Skeletal muscle cell (primary cell): ENCODE measurements around the gene TAF11L8.
"Not testable (repeated sequence)": the region's sequence is repeated elsewhere in the genome, so short reads cannot be mapped to it uniquely, and the experiment has no call there.

Experiments
- DNase-seq: peaks from one replicate; pipeline ENCODE4 v3.0.0-alpha.2; 2010; ENCODE audit warnings: low read depth
- H3K4me3 ChIP-seq: 2 replicates; pipeline ENCODE4 v1.5.1; 2011; ENCODE audit warnings: low read depth, mild to moderate bottlenecking, control low read depth, low read length, moderate library complexity

The TAF11L8 gene

DNA sequence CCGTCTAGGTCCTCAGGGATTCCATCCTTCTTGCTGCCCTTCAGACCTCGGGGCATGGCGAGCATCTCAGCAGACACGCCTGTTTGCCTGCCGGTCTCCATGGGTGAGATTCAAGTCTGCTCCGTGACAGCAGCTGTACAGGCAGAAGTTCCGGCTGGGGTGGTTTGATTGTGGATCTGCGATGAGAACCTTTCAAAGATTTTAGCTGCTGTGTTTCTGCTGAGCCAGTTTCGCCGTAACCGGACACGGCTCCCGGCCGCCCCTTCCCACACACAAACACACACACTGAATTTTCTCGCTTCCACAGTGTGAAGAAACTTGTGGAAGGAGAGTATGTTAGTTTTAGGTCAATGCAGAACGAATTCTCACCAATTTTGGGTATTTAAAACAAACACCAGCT, at the start of gene TAF11L8:
Gene TAF11L8, minus strand, starts transcription at position 101 of the 400 bp plus-strand sequence.
- not testable (repeated sequence) for DNase-seq, H3K4me3 ChIP-seq

DNA sequence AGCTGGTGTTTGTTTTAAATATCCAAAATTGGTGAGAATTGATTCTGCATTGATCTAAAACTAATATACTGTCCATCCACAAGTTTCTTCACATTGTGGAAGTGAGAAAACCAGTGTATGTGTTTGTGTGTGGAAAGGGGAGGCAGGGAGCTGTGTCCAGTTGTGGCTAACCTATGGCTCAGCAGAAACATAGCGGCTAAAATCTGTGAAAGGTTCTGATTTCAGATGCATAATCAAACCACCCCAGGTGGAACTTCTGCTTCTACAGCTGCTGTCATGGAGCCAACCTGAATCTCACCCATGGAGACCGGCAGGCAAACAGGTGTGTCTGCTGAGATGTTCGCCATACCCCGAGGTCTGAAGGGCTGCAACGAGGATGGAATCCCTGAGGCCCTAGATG, 43.4 kb upstream of the TAF11L8 start, which contains the start of gene TAF11L14:
Gene TAF11L14, plus strand, starts transcription at position 301 of the 400 bp plus-strand sequence.
- no peak for DNase-seq

DNA sequence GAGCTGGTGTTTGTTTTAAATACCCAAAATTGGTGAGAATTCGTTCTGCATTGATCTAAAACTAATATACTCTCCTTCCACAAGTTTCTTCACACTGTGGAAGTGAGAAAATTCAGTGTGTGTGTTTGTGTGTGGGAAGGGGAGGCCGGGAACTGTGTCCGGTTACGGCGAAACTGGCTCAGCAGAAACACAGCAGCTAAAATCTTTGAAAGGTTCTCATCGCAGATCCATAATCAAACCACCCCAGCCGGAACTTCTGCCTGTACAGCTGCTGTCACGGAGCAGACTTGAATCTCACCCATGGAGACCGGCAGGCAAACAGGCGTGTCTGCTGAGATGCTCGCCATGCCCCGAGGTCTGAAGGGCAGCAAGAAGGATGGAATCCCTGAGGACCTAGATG, 41.0 kb upstream of the TAF11L8 start, which contains the start of gene TAF11L13:
Gene TAF11L13, plus strand, starts transcription at position 301 of the 400 bp plus-strand sequence.
- not testable (repeated sequence) for H3K4me3 ChIP-seq, DNase-seq

More for the DNA sequence above, 43.4 kb upstream of the TAF11L8 start, which contains the start of gene TAF11L14:
- no peak within 1 kb of the TSS for H3K4me3 ChIP-seq

DNA sequence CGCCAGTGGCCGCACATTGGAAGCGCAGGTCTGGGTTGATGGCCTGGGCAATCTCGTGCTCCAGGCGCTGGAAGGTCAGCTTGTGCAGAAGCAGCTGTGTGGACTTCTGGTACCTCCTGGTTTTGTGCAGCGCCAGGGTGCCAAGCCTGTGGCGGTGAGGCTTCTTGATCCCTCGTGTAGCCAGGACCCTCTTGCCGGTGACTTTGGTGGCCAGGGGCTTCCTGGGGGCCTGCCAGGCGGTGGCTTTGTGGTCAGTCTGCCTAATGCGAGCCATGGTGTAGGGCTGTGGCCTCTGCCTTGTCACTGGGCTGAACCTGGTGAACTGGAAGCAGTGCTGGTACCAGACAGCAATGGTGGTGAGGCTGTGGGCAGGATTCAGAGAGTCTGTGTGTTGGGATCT, 34.9 kb upstream of the TAF11L8 start:
- DNase-seq: no peak
- H3K4me3 ChIP-seq: no peak overlapping the region

DNA sequence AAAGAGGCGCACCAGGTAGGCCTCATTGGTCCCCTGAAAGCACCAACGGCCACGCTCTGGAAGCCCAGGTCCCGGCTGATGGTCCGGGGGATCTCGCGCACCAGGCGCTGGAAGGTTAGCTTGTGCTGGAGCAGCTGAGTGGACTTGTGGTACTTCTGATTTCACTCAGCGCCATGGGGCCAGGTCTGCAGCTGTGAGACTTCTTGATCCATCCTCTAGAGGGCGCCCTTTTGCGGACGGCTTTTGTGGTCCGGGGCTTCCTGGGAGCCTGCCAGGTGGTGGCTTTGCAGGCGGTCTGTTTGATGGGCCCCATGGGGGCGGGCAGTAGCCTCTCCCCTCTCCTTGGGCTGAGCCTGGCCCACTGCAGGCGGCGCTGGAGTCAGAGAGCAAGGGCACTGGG, 29.9 kb upstream of the TAF11L8 start:
- DNase-seq: no peak
- H3K4me3 ChIP-seq: no peak overlapping the region

DNA sequence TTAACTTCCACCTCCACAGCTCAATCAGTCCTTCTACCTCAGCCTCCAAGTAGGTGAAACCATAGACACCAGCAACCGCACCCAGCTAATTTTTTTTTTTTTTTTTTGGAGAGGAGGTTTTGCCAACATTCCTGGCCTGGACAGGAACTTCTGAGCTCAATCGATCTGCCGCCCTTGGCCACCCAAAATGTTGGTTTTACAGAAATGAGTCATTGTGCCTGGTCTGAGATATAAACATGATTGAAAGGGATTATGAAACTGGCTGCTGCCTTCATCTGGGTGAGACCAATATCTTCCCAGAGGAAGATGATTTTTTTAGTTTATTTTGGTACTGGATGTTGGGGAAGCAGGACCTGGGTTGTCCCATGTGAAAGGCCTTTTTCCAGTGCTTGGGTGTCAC, 28.6 kb upstream of the TAF11L8 start:
- H3K4me3 ChIP-seq: no peak overlapping the region
- no peak for DNase-seq

DNA sequence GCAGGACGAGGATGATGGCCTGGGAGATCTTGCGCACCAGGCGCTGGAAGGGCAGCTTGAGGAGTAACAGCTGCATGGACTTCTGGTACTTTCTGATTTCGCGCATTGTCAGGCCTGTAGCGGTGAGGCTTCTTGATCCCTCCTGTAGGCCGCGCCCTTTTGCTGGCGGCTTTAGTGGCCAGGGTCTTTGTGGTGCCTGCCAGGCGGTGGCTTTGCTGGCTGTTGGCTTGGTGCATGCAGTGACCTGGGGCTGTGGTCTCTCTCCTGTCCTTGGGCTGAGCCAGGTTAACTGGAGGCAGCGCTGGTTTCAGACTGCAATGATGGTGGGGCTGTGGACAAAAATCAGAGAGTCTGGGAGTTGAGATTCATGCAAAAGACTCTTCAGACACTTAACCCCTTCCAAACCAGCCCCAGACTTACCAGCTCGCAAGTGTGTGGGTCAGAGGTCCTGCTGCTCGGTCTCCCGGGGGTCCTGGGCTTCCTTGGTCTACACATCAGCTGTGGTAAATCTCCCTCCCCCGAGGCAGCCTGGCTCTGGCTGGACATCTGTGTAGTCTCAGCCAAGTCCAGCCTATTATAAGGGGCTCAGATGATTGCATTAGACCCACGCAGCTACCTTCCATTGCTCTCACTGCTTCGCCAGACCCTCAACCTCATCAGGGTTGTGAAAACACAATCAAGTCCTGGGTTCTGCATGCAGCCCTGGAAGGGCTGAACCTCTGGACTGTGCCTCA, 24.3 kb upstream of the TAF11L8 start:
- no peak for DNase-seq
- H3K4me3 ChIP-seq: no peak overlapping the region

DNA sequence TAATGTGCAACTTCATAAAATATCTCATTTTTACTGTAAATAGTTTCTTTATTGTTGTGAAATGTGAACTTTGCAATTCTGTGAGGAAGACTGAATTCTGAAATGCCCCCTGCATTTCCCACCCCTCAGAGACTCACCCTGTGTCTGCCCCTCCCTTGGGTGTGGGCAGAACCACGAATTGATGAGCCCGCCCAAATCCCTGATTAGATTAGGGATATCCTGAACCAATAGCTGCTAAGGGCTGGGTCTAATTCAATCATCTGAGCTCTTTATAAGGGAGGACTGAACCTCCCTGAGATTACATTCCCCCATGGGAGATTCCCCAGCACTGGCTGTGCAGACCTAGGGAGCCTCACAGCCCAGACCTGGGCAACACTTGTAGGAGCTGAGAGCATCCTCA, 19.3 kb upstream of the TAF11L8 start, which contains the start of gene TAF11L12:
Gene TAF11L12, plus strand, starts transcription at position 301 of the 400 bp plus-strand sequence.
- not testable (repeated sequence) for DNase-seq, H3K4me3 ChIP-seq

DNA sequence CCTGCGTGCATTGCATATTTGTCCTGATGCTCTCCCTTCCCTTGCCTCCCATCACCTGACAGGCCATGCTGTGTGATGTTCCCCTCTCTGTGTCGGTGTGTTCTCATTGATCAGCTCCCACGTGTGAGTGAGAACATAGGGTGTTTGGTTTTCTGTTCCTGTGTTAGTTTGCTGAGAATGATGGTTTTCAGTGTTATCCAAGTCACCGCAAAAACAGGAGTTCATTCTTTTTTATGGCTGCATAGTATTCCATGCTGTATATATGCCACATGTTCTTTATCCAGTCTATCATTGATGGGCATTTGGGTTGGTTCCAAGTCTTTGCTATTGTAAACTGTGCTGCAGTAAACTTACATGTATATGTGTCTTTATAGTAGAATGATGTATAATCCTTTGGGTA, 16.7 kb upstream of the TAF11L8 start:
- DNase-seq, H3K4me3 ChIP-seq: not testable (repeated sequence)

DNA sequence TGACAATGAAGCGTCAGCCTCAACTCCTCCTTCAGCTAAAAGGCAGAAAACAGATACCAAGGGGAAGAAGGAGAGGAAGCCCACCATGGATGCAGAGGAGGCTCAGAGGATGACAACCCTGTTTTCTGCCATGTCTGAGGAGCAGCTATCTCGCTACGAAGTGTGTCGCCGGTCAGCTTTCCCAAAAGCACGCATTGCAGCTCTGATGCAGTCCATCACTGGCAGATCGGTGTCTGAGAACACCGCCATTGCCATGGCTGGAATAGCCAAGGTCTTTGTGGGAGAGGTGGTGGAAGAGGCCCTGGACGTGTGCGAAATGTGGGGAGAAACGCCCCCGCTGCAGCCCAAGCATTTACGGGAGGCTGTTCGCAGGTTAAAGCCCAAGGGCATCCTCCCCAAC, 14.2 kb upstream of the TAF11L8 start:
- no peak overlapping the region for H3K4me3 ChIP-seq
- DNase-seq: no peak

DNA sequence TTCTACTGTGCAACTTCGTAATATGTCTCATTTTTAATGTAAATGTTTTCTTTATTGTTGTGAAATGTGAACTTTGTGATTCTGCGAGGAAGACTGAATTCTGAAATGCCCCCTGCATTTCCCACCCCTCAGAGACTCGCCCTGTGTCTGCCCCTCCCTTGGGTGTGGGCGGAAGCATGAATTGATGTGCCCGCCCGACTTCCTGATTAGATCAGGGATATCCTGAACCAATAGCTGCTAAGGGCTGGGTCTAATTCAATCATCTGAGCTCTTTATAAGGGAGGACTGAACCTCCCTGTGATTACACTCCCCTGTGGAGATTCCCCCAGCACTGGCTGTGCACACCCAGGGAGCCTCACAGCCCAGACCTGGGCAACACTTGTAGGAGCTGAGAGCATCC, 13.1 kb upstream of the TAF11L8 start, which contains the start of gene TAF11L11:
Gene TAF11L11, plus strand, starts transcription at position 304 of the 400 bp plus-strand sequence.
- not testable (repeated sequence) for H3K4me3 ChIP-seq

DNA sequence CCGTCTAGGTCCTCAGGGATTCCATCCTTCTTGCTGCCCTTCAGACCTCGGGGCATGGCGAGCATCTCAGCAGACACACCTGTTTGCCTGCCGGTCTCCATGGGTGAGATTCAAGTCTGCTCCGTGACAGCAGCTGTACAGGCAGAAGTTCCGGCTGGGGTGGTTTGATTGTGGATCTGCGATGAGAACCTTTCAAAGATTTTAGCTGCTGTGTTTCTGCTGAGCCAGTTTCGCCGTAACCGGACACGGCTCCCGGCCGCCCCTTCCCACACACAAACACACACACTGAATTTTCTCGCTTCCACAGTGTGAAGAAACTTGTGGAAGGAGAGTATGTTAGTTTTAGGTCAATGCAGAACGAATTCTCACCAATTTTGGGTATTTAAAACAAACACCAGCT, 7.0 kb upstream of the TAF11L8 start, which contains the start of gene TAF11L10:
Gene TAF11L10, minus strand, starts transcription at position 101 of the 400 bp plus-strand sequence.
- not testable (repeated sequence) for DNase-seq

More for the DNA sequence above, 13.1 kb upstream of the TAF11L8 start, which contains the start of gene TAF11L11:
- not testable (repeated sequence) for DNase-seq

DNA sequence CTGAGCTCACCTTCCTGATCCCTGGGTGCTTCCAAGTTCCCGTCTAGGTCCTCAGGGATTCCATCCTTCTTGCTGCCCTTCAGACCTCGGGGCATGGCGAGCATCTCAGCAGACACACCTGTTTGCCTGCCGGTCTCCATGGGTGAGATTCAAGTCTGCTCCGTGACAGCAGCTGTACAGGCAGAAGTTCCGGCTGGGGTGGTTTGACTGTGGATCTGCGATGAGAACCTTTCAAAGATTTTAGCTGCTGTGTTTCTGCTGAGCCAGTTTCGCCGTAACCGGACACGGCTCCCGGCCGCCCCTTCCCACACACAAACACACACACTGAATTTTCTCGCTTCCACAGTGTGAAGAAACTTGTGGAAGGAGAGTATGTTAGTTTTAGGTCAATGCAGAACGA, 3.5 kb upstream of the TAF11L8 start, which contains the start of gene TAF11L9:
Gene TAF11L9, minus strand, starts transcription at position 140 of the 400 bp plus-strand sequence.
- DNase-seq, H3K4me3 ChIP-seq: not testable (repeated sequence)

More for the DNA sequence above, 7.0 kb upstream of the TAF11L8 start, which contains the start of gene TAF11L10:
- not testable (repeated sequence) for H3K4me3 ChIP-seq

DNA sequence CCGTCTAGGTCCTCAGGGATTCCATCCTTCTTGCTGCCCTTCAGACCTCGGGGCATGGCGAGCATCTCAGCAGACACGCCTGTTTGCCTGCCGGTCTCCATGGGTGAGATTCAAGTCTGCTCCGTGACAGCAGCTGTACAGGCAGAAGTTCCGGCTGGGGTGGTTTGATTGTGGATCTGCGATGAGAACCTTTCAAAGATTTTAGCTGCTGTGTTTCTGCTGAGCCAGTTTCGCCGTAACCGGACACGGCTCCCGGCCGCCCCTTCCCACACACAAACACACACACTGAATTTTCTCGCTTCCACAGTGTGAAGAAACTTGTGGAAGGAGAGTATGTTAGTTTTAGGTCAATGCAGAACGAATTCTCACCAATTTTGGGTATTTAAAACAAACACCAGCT, 5.1 kb downstream of the TAF11L8 start, which contains the start of gene TAF11L7:
Gene TAF11L7, minus strand, starts transcription at position 101 of the 400 bp plus-strand sequence.
- not testable (repeated sequence) for H3K4me3 ChIP-seq, DNase-seq
